Mesendoderm (in vitro differentiated cells): ENCODE data around the gene BAD.

Experiments used
- DNase-seq: peaks from one replicate; pipeline ENCODE4 v3.0.0; 2013
- H2AK5ac ChIP-seq: 2 replicates; pipeline ENCODE4 v1.6.1; 2013; ENCODE audit warnings: low read length, inconsistent platforms
- H2BK120ac ChIP-seq: 2 replicates; pipeline ENCODE4 v1.6.1; 2013; ENCODE audit warnings: low read depth, mild to moderate bottlenecking, low read length, moderate library complexity, mixed read lengths
- H2BK15ac ChIP-seq: replicated peaks from 2 replicates; pipeline ENCODE4 v1.6.1; 2013; ENCODE audit warnings: low read depth, mild to moderate bottlenecking, moderate library complexity
- H2BK5ac ChIP-seq: 2 replicates; pipeline ENCODE4 v1.6.1; 2013; ENCODE audit warnings: low read length, inconsistent platforms
- H3K18ac ChIP-seq: 2 replicates; pipeline ENCODE4 v1.6.1; 2013; ENCODE audit warnings: mild to moderate bottlenecking, low read length, mixed read lengths
- H3K23ac ChIP-seq: one replicate; pipeline ENCODE4 v1.6.1; 2013; ENCODE audit warnings: low read length
- H3K27ac ChIP-seq: 2 replicates; pipeline ENCODE4 v1.5.1; 2013; ENCODE audit warnings: low read depth, mild to moderate bottlenecking, inconsistent platforms, low read length, moderate library complexity
- H3K27me3 ChIP-seq: 2 replicates; pipeline ENCODE4 v1.6.1; 2013; ENCODE audit warnings: low read length, control low read depth, mild to moderate bottlenecking, inconsistent platforms; ENCODE audit not compliant: insufficient read depth, poor library complexity
- H3K36me3 ChIP-seq: 2 replicates; pipeline ENCODE4 v1.6.1; 2013; ENCODE audit warnings: low read length, inconsistent platforms; ENCODE audit not compliant: control insufficient read depth, insufficient read depth
- H3K4ac ChIP-seq: one replicate; pipeline ENCODE4 v1.6.1; 2013; ENCODE audit warnings: low read depth, mild to moderate bottlenecking, low read length, moderate library complexity
- H3K4me1 ChIP-seq: 2 replicates; pipeline ENCODE4 v1.6.1; 2013; ENCODE audit warnings: low read depth, low read length, inconsistent platforms; ENCODE audit not compliant: control insufficient read depth
- H3K4me2 ChIP-seq: 2 replicates; pipeline ENCODE4 v1.6.1; 2013; ENCODE audit warnings: low read length
- H3K4me3 ChIP-seq: 2 replicates; pipeline ENCODE4 v1.5.1; 2013; ENCODE audit warnings: mild to moderate bottlenecking, low read length
- H3K56ac ChIP-seq: one replicate; pipeline ENCODE4 v1.6.1; 2013; ENCODE audit warnings: low read length
- H3K79me1 ChIP-seq: 2 replicates; pipeline ENCODE4 v1.6.1; 2013; ENCODE audit warnings: low read length, inconsistent platforms
- H3K79me2 ChIP-seq: 2 replicates; pipeline ENCODE4 v1.6.1; 2013; ENCODE audit warnings: mild to moderate bottlenecking, low read length; ENCODE audit not compliant: control insufficient read depth, insufficient read depth
- H3K9ac ChIP-seq: 2 replicates; pipeline ENCODE4 v1.6.1; 2013; ENCODE audit warnings: low read length, inconsistent platforms
- H4K5ac ChIP-seq: one replicate; pipeline ENCODE4 v1.6.1; 2013; ENCODE audit warnings: low read length
- H4K8ac ChIP-seq: one replicate; pipeline ENCODE4 v1.6.1; 2013; ENCODE audit warnings: low read depth, mild to moderate bottlenecking, control low read depth, low read length, moderate library complexity
- WGBS: extraction: QIAGEN DNeasy Blood & Tissue Kit; methylation state at CpG from one replicate; pipeline ENCODE4 v1.1.7; 2013; ENCODE audit warnings: low lambda C conversion rate, missing lambda C conversion rate; ENCODE audit not compliant: insufficient coverage; ENCODE audit errors: extremely low coverage; 5-methylcytosine and 5-hydroxymethylcytosine counted together

BAD gene

DNA sequence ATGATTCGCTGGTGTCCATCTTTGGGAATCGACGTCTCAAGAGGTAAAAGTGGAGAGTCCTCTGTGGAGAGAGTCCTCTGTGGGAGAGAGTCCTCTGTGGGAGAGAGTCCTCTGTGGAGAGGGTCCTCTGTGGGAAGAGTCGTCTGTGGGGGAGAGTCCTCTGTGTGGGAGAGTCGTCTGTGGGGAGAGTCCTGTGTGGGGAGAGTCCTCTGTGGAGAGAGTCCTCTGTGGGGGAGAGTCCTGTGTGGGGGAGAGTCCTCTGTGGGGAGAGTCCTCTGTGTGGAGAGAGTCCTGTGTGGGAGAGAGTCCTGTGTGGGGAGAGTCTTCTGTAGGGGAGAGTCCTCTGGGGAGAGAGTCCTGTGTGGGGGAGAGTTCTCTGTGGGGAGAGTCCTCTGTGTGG is 36.6 kb upstream of the BAD start:
- H4K8ac ChIP-seq: no peak overlapping the region
- no peak for DNase-seq
- no peak overlapping the region for H2BK15ac ChIP-seq
- no peak overlapping the region for H2BK5ac ChIP-seq
- H2BK120ac ChIP-seq: no peak overlapping the region
- no peak overlapping the region for H4K5ac ChIP-seq
- H3K4me2 ChIP-seq: no peak overlapping the region
- peaks cover 4% of the 10 kb centered on the region for H3K79me2 ChIP-seq
- no peak overlapping the region for H2AK5ac ChIP-seq
- H3K18ac ChIP-seq: no peak overlapping the region
- no peak overlapping the region for H3K9ac ChIP-seq
- no peak overlapping the region for H3K27ac ChIP-seq
- H3K4me3 ChIP-seq: no peak overlapping the region
- no peak overlapping the region for H3K4ac ChIP-seq
- H3K36me3 ChIP-seq: no peaks in the 10 kb centered on the region
- H3K79me1 ChIP-seq: peaks cover 7% of the 10 kb centered on the region
- H3K27me3 ChIP-seq: no peaks in the 10 kb centered on the region
- H3K23ac ChIP-seq: no peak overlapping the region
- peaks cover 3% of the 10 kb centered on the region for H3K4me1 ChIP-seq
- H3K56ac ChIP-seq: no peak overlapping the region
- WGBS: no CpG with 5 or more reads among the region's 5 CpGs

DNA sequence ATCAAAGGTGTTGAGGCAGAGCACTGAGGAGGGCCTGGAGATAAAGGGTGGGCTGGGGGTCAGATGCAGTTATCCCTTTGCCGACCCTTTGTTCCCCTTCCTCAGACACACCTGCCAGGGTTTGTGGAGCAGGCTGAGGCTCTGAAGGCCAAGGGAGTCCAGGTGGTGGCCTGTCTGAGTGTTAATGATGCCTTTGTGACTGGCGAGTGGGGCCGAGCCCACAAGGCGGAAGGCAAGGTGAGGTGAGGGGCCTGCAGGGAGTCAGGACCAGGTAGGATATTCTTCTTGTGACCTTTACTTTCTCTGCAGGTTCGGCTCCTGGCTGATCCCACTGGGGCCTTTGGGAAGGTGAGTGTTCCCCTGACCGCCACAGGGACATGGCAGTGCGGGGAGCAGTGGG is 36.1 kb upstream of the BAD start:
- Histone ChIP-seq H3K36me3 (no peaks in the 10 kb centered on the region), H2BK5ac (no peak overlapping the region), H4K5ac (no peak overlapping the region), H4K8ac (no peak overlapping the region), H3K9ac (no peak overlapping the region), H3K79me1 (peaks cover 7% of the 10 kb centered on the region), H3K56ac (no peak overlapping the region), H3K4me1 (peaks cover 3% of the 10 kb centered on the region), H3K23ac (no peak overlapping the region), H3K4me3 (no peak overlapping the region), H2BK15ac (no peak overlapping the region), H3K27me3 (no peaks in the 10 kb centered on the region), H3K79me2 (peaks cover 4% of the 10 kb centered on the region), H2BK120ac (no peak overlapping the region), H3K4ac (no peak overlapping the region), H2AK5ac (no peak overlapping the region), H3K4me2 (no peak overlapping the region), H3K27ac (no peak overlapping the region), H3K18ac (no peak overlapping the region)
- no CpG with 5 or more reads among the region's 7 CpGs for WGBS
- no peak for DNase-seq

DNA sequence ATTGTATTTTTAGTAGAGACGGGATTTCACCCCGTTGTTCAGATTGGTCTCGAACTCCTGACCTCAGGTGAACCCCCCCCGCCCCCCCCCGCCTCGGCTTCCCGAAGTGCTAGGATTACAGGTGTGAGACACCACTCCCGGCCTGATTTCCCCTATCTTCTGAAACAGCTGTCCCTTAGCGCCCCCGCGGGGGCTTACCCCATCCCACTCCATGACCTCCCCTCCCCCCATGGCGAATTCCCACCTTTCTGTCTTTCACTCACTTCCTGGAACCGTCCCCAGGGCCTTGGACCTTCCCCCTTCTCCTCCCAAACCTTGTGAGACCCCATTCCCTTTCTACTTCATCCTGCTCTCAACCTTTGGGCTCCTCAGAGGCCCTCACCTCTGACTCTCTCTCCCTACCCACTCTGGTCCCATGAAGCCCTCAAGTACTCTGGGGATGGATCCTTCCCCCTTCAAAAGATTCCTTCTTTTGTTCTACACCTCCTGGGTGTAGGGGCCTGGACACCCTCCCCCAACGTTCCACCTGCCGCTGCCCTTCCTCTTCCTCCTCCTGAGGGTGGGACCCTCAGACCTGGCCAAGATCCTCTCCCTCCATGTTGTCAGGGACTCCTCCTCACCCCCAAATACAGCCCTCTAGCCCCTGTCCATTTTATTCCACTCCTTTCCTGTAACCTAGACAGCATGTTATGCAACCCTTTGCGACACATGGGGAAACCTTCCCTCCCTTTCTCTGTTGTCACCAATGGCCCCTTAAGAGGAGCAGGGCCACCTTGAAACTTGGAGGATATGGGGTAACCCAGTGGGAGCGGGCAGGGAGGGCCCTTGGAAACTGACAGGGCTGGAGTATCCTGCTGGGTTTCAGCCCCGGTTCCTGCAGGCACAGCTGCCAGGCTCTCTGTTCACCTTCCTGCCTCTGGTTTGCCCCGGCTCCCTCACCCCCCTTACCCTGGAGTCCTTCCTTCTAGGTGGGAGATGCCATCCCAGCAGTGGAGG is 34.6 kb upstream of the BAD start:
- H4K8ac ChIP-seq: peak overlapping the region; percentile 88

DNA sequence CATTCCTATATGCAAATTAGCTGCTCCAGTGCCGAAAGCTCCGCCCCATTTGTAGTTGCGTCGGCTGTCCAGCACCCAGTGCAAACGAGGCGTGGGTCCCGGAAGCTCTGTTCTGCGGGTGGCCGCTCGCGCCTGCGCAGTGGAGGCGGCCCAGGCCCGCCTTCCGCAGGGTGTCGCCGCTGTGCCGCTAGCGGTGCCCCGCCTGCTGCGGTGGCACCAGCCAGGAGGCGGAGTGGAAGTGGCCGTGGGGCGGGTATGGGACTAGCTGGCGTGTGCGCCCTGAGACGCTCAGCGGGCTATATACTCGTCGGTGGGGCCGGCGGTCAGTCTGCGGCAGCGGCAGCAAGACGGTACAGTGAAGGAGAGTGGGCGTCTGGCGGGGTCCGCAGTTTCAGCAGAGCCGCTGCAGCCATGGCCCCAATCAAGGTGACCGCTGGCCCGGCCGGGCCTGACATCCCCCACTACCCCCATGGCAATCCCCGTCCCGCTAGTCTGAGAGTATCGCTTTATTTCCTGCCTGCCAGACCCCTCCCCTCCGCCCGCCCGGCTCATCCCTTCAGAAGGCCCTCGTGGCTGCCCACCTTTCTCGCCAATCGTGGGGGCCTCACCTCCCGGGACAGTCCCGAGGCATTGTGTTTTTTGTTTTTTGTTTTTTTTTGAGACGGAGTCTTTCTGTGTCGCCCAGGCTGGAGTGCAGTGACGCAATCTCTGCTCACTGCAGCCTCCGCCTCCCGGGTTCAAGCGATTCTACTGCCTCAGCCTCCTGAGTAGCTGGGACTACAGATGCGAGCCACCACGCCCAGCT is 33.7 kb upstream of the BAD start, which contains the start of gene PRDX5:
Gene PRDX5 (plus strand): TSS at position 161 of the 805 bp plus-strand sequence. CDS start 95 bp downstream, at position 256.
- Histone ChIP-seq H2AK5ac (peak within 1 kb of the TSS; percentile 24), H3K23ac (peak within 1 kb of the TSS; percentile 83), H3K27ac (peak within 1 kb of the TSS; percentile 97), H3K79me2 (peaks cover 4% of the 10 kb centered on the region), H3K79me1 (peaks cover 7% of the 10 kb centered on the region), H4K5ac (no peak within 1 kb of the TSS), H3K4ac (peak within 1 kb of the TSS; percentile 83), H3K9ac (peak within 1 kb of the TSS; percentile 93), H2BK15ac (peak within 1 kb of the TSS; percentile 3), H3K18ac (peak within 1 kb of the TSS; percentile 84), H3K27me3 (no peaks in the 10 kb centered on the region), H2BK120ac (peak within 1 kb of the TSS; percentile 49), H3K4me2 (peak within 1 kb of the TSS; percentile 89), H3K4me3 (peak within 1 kb of the TSS; percentile 91), H2BK5ac (peak within 1 kb of the TSS; percentile 95), H3K4me1 (peaks cover 3% of the 10 kb centered on the region), H4K8ac (peak within 1 kb of the TSS; percentile 93), H3K56ac (peak within 1 kb of the TSS; percentile 96), H3K36me3 (no peaks in the 10 kb centered on the region)
- peak; percentile 97 for DNase-seq
- no CpG with 5 or more reads among the region's 61 CpGs for WGBS

More for the DNA sequence above, 34.6 kb upstream of the BAD start:
- Histone ChIP-seq H3K56ac (peak overlapping the region; percentile 92), H3K79me2 (peaks cover 4% of the 10 kb centered on the region), H3K4me2 (peak overlapping the region; percentile 53), H3K4ac (peak overlapping the region; percentile 83), H2AK5ac (peak overlapping the region; percentile 89), H3K79me1 (peaks cover 7% of the 10 kb centered on the region), H3K4me3 (no peak overlapping the region), H2BK120ac (peak overlapping the region; percentile 17), H3K18ac (peak overlapping the region; percentile 63), H3K9ac (peak overlapping the region; percentile 85), H3K27ac (peak overlapping the region; percentile 97), H2BK15ac (peak overlapping the region; percentile 3), H3K23ac (no peak overlapping the region), H3K27me3 (no peaks in the 10 kb centered on the region), H3K4me1 (peaks cover 3% of the 10 kb centered on the region), H3K36me3 (no peaks in the 10 kb centered on the region), H2BK5ac (peak overlapping the region; percentile 89), H4K5ac (no peak overlapping the region)
- peak; percentile 87 for DNase-seq
- WGBS: no CpG with 5 or more reads among the region's 19 CpGs

DNA sequence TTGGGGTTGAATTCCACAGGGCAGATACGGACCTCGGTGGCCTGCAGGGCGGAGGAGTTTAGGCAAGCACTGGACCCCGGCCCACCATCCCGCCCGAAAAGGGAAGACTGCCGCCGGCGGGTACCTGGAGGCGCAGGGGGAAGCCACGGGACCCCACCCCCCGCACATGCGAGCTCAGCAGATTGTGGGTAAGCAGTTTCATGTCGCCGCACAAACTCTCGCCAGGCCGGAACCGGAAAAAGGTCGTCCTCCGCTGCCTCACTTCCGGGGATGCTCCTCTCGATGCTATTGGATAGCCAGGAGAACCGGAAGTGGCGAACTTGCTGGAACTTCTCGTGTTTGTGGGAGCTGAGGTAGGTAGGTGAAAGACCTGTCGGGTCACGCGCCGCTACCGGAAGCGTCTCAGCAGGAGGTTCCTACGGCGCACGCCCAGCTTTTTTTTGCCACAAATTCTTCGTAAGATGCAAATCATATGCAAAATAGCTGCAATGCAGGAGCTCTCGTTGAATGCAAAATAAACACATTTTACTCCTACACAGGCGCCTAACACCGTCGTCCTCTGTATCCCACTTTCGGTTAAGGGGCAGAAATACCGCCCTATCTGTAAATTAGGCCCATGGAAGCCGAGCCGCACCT is 33.0 kb upstream of the BAD start, which contains the start of gene TRMT112:
Gene TRMT112 (minus strand): TSS at position 235 of the 636 bp plus-strand sequence. CDS start 33 bp downstream, at position 202.
- Histone ChIP-seq H4K5ac (no peak within 1 kb of the TSS), H3K56ac (peak within 1 kb of the TSS; percentile 96), H3K27ac (peak within 1 kb of the TSS; percentile 97), H3K9ac (peak within 1 kb of the TSS; percentile 93), H2BK15ac (no peak within 1 kb of the TSS), H4K8ac (peak within 1 kb of the TSS; percentile 93), H3K18ac (peak within 1 kb of the TSS; percentile 84), H3K4ac (peak within 1 kb of the TSS; percentile 83), H3K27me3 (no peaks in the 10 kb centered on the region), H3K4me3 (peak within 1 kb of the TSS; percentile 91), H2AK5ac (peak within 1 kb of the TSS; percentile 24), H2BK120ac (peak within 1 kb of the TSS; percentile 49), H2BK5ac (peak within 1 kb of the TSS; percentile 95), H3K79me2 (peaks cover 4% of the 10 kb centered on the region), H3K79me1 (peaks cover 7% of the 10 kb centered on the region), H3K36me3 (no peaks in the 10 kb centered on the region), H3K4me2 (peak within 1 kb of the TSS; percentile 89), H3K4me1 (peaks cover 3% of the 10 kb centered on the region), H3K23ac (peak within 1 kb of the TSS; percentile 83)
- peak; percentile 100 for DNase-seq
- no CpG with 5 or more reads among the region's 43 CpGs for WGBS
